Body of pancreas (tissue), 4 donors: ENCODE results near the gene BAZ2B.

ENCODE experiments used
- POLR2A ChIP-seq, 3 donors: fragments of 450-650 bp; IDR thresholded peaks; one replicate each; pipeline ENCODE4 v1.6.1; 2016; ENCODE audit warnings: antibody characterized with exemption in 3 of 3, mild to moderate bottlenecking in 2 of 3
- TF ChIP-seq, protein P1 (sequence below), 7 experiments: fragments of 450-650 bp in 4 of 7; fragments of 200-600 bp in 3 of 7; sonication (generic) in 3 of 7; IDR thresholded peaks; one replicate each; pipeline ENCODE4 v1.5.1; 2016 to 2019; ENCODE audit warnings: antibody characterized with exemption in 7 of 7

DNA sequence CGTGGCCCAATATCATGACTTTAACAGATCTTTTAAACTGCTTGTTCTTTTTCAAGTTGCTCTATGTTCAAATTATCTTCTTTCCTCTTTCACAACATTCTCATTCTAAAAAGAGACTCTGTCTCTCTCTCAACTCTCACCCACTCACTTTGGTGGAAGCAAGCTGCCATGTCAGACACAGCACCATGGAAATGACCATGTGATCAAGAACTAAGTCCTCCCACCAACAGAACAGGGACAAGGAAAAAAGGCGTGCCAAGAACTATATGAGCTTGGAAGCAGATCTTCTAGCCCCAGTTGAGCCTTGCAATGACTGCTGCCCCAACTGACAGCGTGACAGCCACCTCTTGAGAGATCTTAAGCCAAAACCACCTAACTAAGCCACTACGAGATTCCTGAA, 23.9 kb downstream of the BAZ2B start:
- no peak for TF ChIP-seq POLR2A (IDR thresholded peaks at IDR 0.05)
- TF ChIP-seq, protein P1, sequence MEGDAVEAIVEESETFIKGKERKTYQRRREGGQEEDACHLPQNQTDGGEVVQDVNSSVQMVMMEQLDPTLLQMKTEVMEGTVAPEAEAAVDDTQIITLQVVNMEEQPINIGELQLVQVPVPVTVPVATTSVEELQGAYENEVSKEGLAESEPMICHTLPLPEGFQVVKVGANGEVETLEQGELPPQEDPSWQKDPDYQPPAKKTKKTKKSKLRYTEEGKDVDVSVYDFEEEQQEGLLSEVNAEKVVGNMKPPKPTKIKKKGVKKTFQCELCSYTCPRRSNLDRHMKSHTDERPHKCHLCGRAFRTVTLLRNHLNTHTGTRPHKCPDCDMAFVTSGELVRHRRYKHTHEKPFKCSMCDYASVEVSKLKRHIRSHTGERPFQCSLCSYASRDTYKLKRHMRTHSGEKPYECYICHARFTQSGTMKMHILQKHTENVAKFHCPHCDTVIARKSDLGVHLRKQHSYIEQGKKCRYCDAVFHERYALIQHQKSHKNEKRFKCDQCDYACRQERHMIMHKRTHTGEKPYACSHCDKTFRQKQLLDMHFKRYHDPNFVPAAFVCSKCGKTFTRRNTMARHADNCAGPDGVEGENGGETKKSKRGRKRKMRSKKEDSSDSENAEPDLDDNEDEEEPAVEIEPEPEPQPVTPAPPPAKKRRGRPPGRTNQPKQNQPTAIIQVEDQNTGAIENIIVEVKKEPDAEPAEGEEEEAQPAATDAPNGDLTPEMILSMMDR (IDR thresholded peaks at IDR 0.05) = no peak
